ENCODE results near the gene CHMP4B.

DNA sequence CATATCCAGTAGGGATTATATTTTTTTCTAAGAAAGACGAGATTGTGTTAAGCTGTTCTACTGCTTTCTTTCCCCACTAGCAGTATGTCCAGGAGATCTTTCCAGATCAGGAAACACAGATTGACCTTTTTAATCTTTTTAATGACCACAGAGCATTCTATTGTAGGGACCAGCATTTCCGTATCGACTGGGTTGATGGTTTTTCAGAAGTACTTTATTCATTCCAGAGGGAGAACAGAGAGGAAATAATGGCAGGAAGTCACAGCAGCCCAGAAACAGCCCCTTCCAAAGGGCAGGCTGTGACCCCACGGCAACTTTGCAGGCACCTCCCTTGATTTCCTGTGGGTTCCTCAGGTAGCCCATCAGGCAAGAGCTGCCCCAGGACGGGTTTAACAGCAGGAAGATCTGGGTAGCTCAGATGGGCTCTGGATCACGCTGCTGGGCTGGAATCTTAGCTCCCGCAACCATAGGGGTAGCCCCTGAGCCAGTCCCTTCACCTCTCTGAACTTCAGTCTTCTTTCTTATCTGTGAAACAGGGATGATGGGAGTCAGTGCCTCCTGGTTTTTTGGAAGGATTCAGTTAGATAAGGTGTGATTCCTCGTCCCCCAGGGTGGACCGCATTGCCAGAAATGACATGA lies 23.8 kb upstream of the CHMP4B start:
- TF ChIP-seq EZH2 (IDR thresholded peaks at IDR 0.05; ENCODE audit: insufficient read depth, poor library complexity, severe bottlenecking) (no peak), EZH2phosphoT487 (IDR thresholded peaks at IDR 0.05; ENCODE audit: insufficient read depth, low read depth) (no peak)
